HCT116 (cell line): ENCODE measurements around the gene IRGQ. TPM values are rescaled to one million over a fixed set of nuclear protein-coding genes. Genes with fewer than 3 reads are reported as not detected.

Experiments
- ATAC-seq: fragments of 200-7000 bp; cut with Tn5 transposase; 2 replicates; pipeline ENCODE4 v1.9.1; 2020; ENCODE audit warnings: mild to moderate bottlenecking, moderate library complexity
- Bru-seq: library from RNA; stranded (reverse); fragments of 400-500 nt; gene quantifications from one replicate; lab custom pipeline; 2021; lab: Mats Ljungman, UMichigan
- BruChase-seq, 2 experiments: library from RNA; stranded (reverse); fragments of 400-500 nt; gene quantifications; one replicate each; lab custom pipeline; 2021; lab: Mats Ljungman, UMichigan
- BruUV-seq: library from RNA; stranded (reverse); fragments of 400-500 nt; replicated peaks from 2 replicates; lab custom pipeline; 2021; lab: Mats Ljungman, UMichigan
- CTCF ChIA-PET: fragments of 300-600 bp; sonication (Branson Sonifier 250); formaldehyde crosslinking; loops from one replicate; lab custom pipeline; 2021; ENCODE audit warnings: antibody characterized with exemption; lab: Charles Lee
- POLR2A ChIA-PET: fragments of 300-600, 350-600 bp; sonication (Branson Sonifier 250); formaldehyde crosslinking; loops from one replicate; lab custom pipeline; 2021; ENCODE audit warnings: antibody characterized with exemption; lab: Charles Lee
- RAD21 ChIA-PET, 2 experiments: fragments of 300-600 bp; sonication (Branson Sonifier 250); formaldehyde crosslinking; loops; one replicate each; lab custom pipeline; 2023; ENCODE audit warnings: low total read pairs in 2 of 2; ENCODE audit not compliant: uncharacterized antibody in 2 of 2, unreplicated experiment in 2 of 2, low non-redundant PET in 1 of 2; lab: Charles Lee
- DNase-seq: peaks from one replicate; pipeline ENCODE4 v3.0.0-alpha.2; 2010; ENCODE audit warnings: low read depth, low spot score
- H2AFZ ChIP-seq: fragments of 200-600 bp; shearing (Covaris generic), sonication (generic); 2 replicates; pipeline ENCODE4 v1.6.1; 2017; ENCODE audit warnings: low read depth, mixed run types, mixed read lengths, antibody characterized with exemption, low read length; ENCODE audit not compliant: poor library complexity, severe bottlenecking
- H3K27ac ChIP-seq: 2 replicates; pipeline ENCODE4 v1.5.1; 2012; ENCODE audit warnings: low read depth, low read length
- H3K27me3 ChIP-seq: fragments of 200-600 bp; sonication (generic); 2 replicates; pipeline ENCODE4 v1.6.1; 2016; ENCODE audit warnings: mixed run types, low read length, mixed read lengths; ENCODE audit not compliant: insufficient read depth
- H3K36me3 ChIP-seq, 2 experiments: fragments of 200-500 bp in 1 of 2; fragments of 200-600 bp in 1 of 2; sonication (Bioruptor generic) in 1 of 2; sonication (generic) in 1 of 2; 2 replicates each; pipeline versions ENCODE4 v1.5.1 to v1.6.1; 2014 to 2016; ENCODE audit warnings: low read length in 2 of 2, inconsistent platforms in 1 of 2, mixed read lengths in 1 of 2, mixed run types in 1 of 2; ENCODE audit not compliant: insufficient read depth in 2 of 2, control insufficient read depth in 1 of 2
- H3K4me1 ChIP-seq, 2 experiments: fragments of 200-600 bp in 1 of 2; sonication (generic) in 1 of 2; 2 replicates each; pipeline versions ENCODE4 v1.5.1 to v1.6.1; 2012 to 2017; ENCODE audit warnings: low read length in 2 of 2, inconsistent platforms in 1 of 2, mild to moderate bottlenecking in 1 of 2, mixed read lengths in 1 of 2, mixed run types in 1 of 2, moderate library complexity in 1 of 2; ENCODE audit not compliant: insufficient read depth in 2 of 2, control insufficient read depth in 1 of 2
- H3K4me2 ChIP-seq: fragments of 200-600 bp; sonication (generic); 2 replicates; pipeline ENCODE4 v1.6.1; 2017; ENCODE audit warnings: mixed run types, low read length, mixed read lengths
- H3K4me3 ChIP-seq, 2 experiments: fragments of 200-600 bp in 1 of 2; sonication (generic) in 1 of 2; replicated peaks in 1 of 2; 2 replicates each; pipeline ENCODE4 v1.5.1; 2011 to 2016; ENCODE audit warnings: low read length in 2 of 2, control low read depth in 1 of 2, low read depth in 1 of 2, mild to moderate bottlenecking in 1 of 2, mixed read lengths in 1 of 2, mixed run types in 1 of 2
- H3K79me2 ChIP-seq: fragments of 200-600 bp; sonication (generic); 2 replicates; pipeline ENCODE4 v1.6.1; 2017; ENCODE audit warnings: mild to moderate bottlenecking, mixed run types, low read length, moderate library complexity, mixed read lengths; ENCODE audit not compliant: insufficient read depth
- H3K9ac ChIP-seq: fragments of 200-600 bp; sonication (generic); 2 replicates; pipeline ENCODE4 v1.6.1; 2016; ENCODE audit warnings: low read length, mixed read lengths
- H3K9me2 ChIP-seq: fragments of 200-600 bp; sonication (generic), shearing (Covaris generic); 2 replicates; pipeline ENCODE4 v1.6.1; 2017; ENCODE audit warnings: mixed run types, mild to moderate bottlenecking, moderate library complexity; ENCODE audit not compliant: insufficient read depth
- H3K9me3 ChIP-seq, 2 experiments: fragments of 200-500 bp in 1 of 2; fragments of 200-600 bp in 1 of 2; sonication (Bioruptor generic) in 1 of 2; sonication (generic) in 1 of 2; 2 replicates each; pipeline ENCODE4 v1.6.1; 2014 to 2017; ENCODE audit warnings: low read length in 2 of 2, mixed read lengths in 2 of 2, inconsistent platforms in 1 of 2, low read depth in 1 of 2, mild to moderate bottlenecking in 1 of 2, mixed run types in 1 of 2, moderate library complexity in 1 of 2; ENCODE audit not compliant: control insufficient read depth in 1 of 2, insufficient read depth in 1 of 2
- H4K20me1 ChIP-seq: fragments of 200-600 bp; sonication (generic), shearing (Covaris generic); 2 replicates; pipeline ENCODE4 v1.6.1; 2017; ENCODE audit warnings: mixed run types, mild to moderate bottlenecking, moderate library complexity; ENCODE audit not compliant: insufficient read depth
- EGR1 ChIP-seq: IDR thresholded peaks from 2 replicates; pipeline ENCODE4 v1.6.1; 2012; ENCODE audit warnings: low read depth
- ELF1 ChIP-seq: IDR thresholded peaks from 2 replicates; pipeline ENCODE4 v1.6.1; 2012; ENCODE audit warnings: low read depth, borderline replicate concordance
- EZH2phosphoT487 ChIP-seq: fragments of 200-600 bp; IDR thresholded peaks from 2 replicates; pipeline ENCODE4 v1.6.1; 2018; ENCODE audit warnings: antibody characterized with exemption, borderline replicate concordance
- FOSL1 ChIP-seq: IDR thresholded peaks from 2 replicates; pipeline ENCODE4 v1.6.1; 2012; ENCODE audit warnings: low read depth
- POLR2A ChIP-seq: IDR thresholded peaks from 2 replicates; pipeline ENCODE4 v1.7.0; 2011; ENCODE audit warnings: borderline replicate concordance; ENCODE audit not compliant: insufficient read depth, insufficient read length; ENCODE audit errors: extremely low read depth
- POLR2AphosphoS5 ChIP-seq: IDR thresholded peaks from 2 replicates; pipeline ENCODE4 v1.6.1; 2011; ENCODE audit warnings: mild to moderate bottlenecking, low read depth, low read length, moderate library complexity
- SIN3A ChIP-seq: IDR thresholded peaks from 2 replicates; pipeline ENCODE4 v1.6.1; 2012; ENCODE audit warnings: low read depth
- SP1 ChIP-seq: IDR thresholded peaks from 2 replicates; pipeline ENCODE4 v1.6.1; 2012; ENCODE audit warnings: low read depth
- SRF ChIP-seq: IDR thresholded peaks from 2 replicates; pipeline ENCODE4 v1.6.1; 2012; ENCODE audit warnings: low read depth
- TCF7L2 ChIP-seq: IDR thresholded peaks from 2 replicates; pipeline ENCODE4 v1.7.0; 2011; ENCODE audit warnings: borderline replicate concordance, inconsistent platforms; ENCODE audit not compliant: insufficient read depth, insufficient read length; ENCODE audit errors: extremely low read depth
- ZFX ChIP-seq: fragments of 450-650 bp; IDR thresholded peaks from 2 replicates; pipeline ENCODE4 v1.6.1; 2017
- ZNF274 ChIP-seq: fragments of 200-500 bp; sonication (Bioruptor generic); IDR thresholded peaks from 2 replicates; pipeline ENCODE4 v1.6.1; 2014; ENCODE audit warnings: mild to moderate bottlenecking, low read depth, low read length, inconsistent platforms
- intact Hi-C: fragments of 100-400 bp; cut with micrococcal nuclease; formaldehyde crosslinking; loops from 2 replicates; pipeline ENCODE4 v1.10.0; 2022
- long read RNA-seq: library from polyadenylated mRNA; unstranded; transcript quantifications from one replicate; pipeline ENCODE4 v2.0.0, GENCODE V29; 2021; ENCODE audit not compliant: unreplicated experiment
- polyA plus RNA-seq: library from polyadenylated mRNA; unstranded; fragments of >200 nt; gene quantifications from 2 replicates; pipeline ENCODE4 v1.2.1, GENCODE V29; 2012; ENCODE audit warnings: missing spikeins
- total RNA-seq: library from RNA; stranded (reverse); gene quantifications from one replicate; pipeline ENCODE4 v1.2.1, GENCODE V29; 2021; ENCODE audit not compliant: unreplicated experiment
- TF ChIP-seq, protein P1 (sequence below): IDR thresholded peaks from 2 replicates; pipeline ENCODE4 v1.6.1; 2012
- TF ChIP-seq, protein P2 (sequence below): IDR thresholded peaks from 2 replicates; pipeline ENCODE4 v1.6.1; 2011; ENCODE audit warnings: mild to moderate bottlenecking, low read length, moderate library complexity; ENCODE audit not compliant: insufficient replicate concordance; ENCODE audit errors: extremely low read depth
- TF ChIP-seq, protein P3 (sequence below): IDR thresholded peaks from 2 replicates; pipeline ENCODE4 v1.6.1; 2012; ENCODE audit warnings: low read depth

Gene IRGQ, protein sequence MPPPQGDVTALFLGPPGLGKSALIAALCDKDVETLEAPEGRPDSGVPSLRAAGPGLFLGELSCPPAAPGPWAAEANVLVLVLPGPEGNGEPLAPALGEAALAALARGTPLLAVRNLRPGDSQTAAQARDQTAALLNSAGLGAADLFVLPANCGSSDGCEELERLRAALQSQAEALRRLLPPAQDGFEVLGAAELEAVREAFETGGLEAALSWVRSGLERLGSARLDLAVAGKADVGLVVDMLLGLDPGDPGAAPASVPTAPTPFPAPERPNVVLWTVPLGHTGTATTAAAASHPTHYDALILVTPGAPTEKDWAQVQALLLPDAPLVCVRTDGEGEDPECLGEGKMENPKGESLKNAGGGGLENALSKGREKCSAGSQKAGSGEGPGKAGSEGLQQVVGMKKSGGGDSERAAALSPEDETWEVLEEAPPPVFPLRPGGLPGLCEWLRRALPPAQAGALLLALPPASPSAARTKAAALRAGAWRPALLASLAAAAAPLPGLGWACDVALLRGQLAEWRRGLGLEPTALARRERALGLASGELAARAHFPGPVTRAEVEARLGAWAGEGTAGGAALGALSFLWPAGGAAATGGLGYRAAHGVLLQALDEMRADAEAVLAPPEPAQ
- 14.6 TPM for total RNA-seq
- 3.4 and 3.9 TPM in 2 replicates for polyA plus RNA-seq
- percentile 74 among the genes with signal in this experiment for Bru-seq, nascent RNA
- percentile 86 among the genes with signal in this experiment for BruChase-seq, experiment 1, labeled RNA remaining after a 6-hour chase
- BruChase-seq, experiment 2, labeled RNA remaining after a 2-hour chase = percentile 95 among the genes with signal in this experiment
- long read RNA-seq, transcript IRGQ-202 (1 exons, 3,752 nt) = major isoform, 10 of 10 reads
- long read RNA-seq, partial matches to known transcripts = 0 of 10 reads
- long read RNA-seq, other reads (novel, unspliced or antisense) = 0 of 10 reads

DNA sequence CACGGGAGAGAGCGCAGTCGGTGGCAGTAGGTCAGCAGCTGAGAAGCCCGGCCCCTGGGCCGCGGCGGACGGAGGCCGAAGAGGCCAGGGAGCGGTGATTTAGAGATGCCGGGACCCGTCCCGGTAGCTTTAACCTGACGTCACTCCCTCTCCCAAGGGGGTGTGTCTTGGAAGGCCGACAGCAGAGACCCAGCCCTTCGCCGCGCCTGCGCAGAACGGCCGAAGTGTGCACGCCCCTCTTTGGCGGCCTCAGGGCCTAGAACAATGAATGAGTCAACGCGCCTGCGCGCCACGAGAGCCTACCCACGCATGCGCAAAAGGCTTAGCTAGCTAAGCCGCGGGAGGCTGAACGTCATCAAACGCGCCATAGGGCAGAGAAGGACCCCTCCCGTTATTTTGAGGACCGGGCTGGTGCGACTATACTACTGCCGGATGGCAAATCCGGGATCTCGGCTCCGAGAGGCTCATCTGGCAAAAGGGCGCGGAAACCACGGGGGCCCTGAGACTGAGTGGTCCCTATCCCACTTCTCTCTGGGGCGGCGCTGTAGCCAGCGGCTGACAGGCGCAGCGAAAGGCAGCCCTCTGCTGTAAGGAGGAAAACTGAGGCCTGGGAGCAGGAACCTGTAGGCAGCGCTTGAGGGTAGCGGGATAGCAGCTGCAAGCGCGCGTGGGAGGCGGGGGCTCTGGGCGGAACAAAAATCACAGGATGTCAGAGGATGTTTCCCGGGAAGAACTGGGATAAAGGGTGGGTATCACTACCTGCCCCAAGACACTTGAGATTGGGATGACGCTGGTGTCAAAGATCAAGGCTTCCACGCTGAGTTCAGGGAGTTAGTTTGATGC lies at the start of gene IRGQ, which contains the start of gene ZNF576:
TSS of gene IRGQ (minus strand) at position 136 of the 843 bp plus-strand sequence. CDS start 796 bp downstream, outside the sequence.
TSS of gene ZNF576 (plus strand) at position 597 of the 843 bp plus-strand sequence. CDS start 514 bp downstream, outside the sequence.
- H3K36me3 ChIP-seq = peaks cover 11 to 28% of the 10 kb centered on the region in 2 experiments; a peak in 2 of 4 replicates
- RAD21 ChIA-PET = interaction anchor here (0.5 to 1.0 kb wide), 4 partner anchors 72 to 126 kb away, joined by 3 to 5 read pairs (median 3); no protein-coding TSS in a partner anchor
- no peaks in the 10 kb centered on the region for H3K9me2 ChIP-seq
- intact Hi-C loops = loop anchor here (1.0 to 2.0 kb wide), 3 partner anchors 21 to 69 kb away; partner anchors contain the start of genes ETHE1, PINLYP, XRCC1 and ZNF428
- CTCF ChIA-PET = interaction anchor here (0.7 to 2.8 kb wide), 12 partner anchors 13 to 213 kb away, joined by 3 to 20 read pairs (median 4); partner anchors contain the start of gene ZNF575
- ATAC-seq (peak; percentile 86), DNase-seq (peak; percentile 99)
- H3K4me1 ChIP-seq = peaks cover 9 to 25% of the 10 kb centered on the region in 2 experiments; a peak in 3 of 4 replicates
- peaks cover 55% of the 10 kb centered on the region for H3K79me2 ChIP-seq
- H3K27me3 ChIP-seq = no peaks in the 10 kb centered on the region
- H4K20me1 ChIP-seq = no peaks in the 10 kb centered on the region
- H2AFZ ChIP-seq = peak within 1 kb of the TSS; percentile 67
- peak within 1 kb of the TSS; percentile 66 for H3K27ac ChIP-seq
- BruUV-seq = TSS peak; percentile 56
- H3K9me3 ChIP-seq = no peaks in the 10 kb centered on the region
- H3K9ac ChIP-seq = peak within 1 kb of the TSS; percentile 87
- peak within 1 kb of the TSS; percentile 71 to 92 for H3K4me3 ChIP-seq
- POLR2A ChIA-PET = interaction anchor here (0.8 to 1.8 kb wide), 6 partner anchors 9 to 213 kb away, joined by 3 to 6 read pairs (median 4); partner anchors contain the start of genes PHLDB3, PINLYP and XRCC1
- peak within 1 kb of the TSS; percentile 98 for H3K4me2 ChIP-seq
- peak; percentile 91 for TF ChIP-seq SRF
- peak; percentile 70; the same call in 1 of the 2 replicates for TF ChIP-seq EGR1
- TF ChIP-seq EZH2phosphoT487 = no peak
- TF ChIP-seq TCF7L2 = peak; percentile 52
- TF ChIP-seq SP1 = peak; percentile 83
- TF ChIP-seq, protein P1, sequence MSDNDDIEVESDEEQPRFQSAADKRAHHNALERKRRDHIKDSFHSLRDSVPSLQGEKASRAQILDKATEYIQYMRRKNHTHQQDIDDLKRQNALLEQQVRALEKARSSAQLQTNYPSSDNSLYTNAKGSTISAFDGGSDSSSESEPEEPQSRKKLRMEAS = peak; percentile 61
- TF ChIP-seq, protein P2, sequence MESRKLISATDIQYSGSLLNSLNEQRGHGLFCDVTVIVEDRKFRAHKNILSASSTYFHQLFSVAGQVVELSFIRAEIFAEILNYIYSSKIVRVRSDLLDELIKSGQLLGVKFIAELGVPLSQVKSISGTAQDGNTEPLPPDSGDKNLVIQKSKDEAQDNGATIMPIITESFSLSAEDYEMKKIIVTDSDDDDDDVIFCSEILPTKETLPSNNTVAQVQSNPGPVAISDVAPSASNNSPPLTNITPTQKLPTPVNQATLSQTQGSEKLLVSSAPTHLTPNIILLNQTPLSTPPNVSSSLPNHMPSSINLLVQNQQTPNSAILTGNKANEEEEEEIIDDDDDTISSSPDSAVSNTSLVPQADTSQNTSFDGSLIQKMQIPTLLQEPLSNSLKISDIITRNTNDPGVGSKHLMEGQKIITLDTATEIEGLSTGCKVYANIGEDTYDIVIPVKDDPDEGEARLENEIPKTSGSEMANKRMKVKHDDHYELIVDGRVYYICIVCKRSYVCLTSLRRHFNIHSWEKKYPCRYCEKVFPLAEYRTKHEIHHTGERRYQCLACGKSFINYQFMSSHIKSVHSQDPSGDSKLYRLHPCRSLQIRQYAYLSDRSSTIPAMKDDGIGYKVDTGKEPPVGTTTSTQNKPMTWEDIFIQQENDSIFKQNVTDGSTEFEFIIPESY = no peak
- TF ChIP-seq ZFX = peak; percentile 41; the same call in 1 of the 2 replicates
- peak; percentile 42 for TF ChIP-seq POLR2A
- TF ChIP-seq SIN3A = peak; percentile 50; the same call in 1 of the 2 replicates
- TF ChIP-seq FOSL1 = no peak
- TF ChIP-seq ZNF274 = no peak
- TF ChIP-seq POLR2AphosphoS5 = peak; percentile 79
- TF ChIP-seq ELF1 = no peak; the same call in 1 of the 2 replicates
- TF ChIP-seq, protein P3, sequence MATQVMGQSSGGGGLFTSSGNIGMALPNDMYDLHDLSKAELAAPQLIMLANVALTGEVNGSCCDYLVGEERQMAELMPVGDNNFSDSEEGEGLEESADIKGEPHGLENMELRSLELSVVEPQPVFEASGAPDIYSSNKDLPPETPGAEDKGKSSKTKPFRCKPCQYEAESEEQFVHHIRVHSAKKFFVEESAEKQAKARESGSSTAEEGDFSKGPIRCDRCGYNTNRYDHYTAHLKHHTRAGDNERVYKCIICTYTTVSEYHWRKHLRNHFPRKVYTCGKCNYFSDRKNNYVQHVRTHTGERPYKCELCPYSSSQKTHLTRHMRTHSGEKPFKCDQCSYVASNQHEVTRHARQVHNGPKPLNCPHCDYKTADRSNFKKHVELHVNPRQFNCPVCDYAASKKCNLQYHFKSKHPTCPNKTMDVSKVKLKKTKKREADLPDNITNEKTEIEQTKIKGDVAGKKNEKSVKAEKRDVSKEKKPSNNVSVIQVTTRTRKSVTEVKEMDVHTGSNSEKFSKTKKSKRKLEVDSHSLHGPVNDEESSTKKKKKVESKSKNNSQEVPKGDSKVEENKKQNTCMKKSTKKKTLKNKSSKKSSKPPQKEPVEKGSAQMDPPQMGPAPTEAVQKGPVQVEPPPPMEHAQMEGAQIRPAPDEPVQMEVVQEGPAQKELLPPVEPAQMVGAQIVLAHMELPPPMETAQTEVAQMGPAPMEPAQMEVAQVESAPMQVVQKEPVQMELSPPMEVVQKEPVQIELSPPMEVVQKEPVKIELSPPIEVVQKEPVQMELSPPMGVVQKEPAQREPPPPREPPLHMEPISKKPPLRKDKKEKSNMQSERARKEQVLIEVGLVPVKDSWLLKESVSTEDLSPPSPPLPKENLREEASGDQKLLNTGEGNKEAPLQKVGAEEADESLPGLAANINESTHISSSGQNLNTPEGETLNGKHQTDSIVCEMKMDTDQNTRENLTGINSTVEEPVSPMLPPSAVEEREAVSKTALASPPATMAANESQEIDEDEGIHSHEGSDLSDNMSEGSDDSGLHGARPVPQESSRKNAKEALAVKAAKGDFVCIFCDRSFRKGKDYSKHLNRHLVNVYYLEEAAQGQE = no peak
